Mucosa of stomach (tissue), 1 donor: ENCODE data around the gene PPIL4.

Experiments used
- H3K27me3 ChIP-seq: one replicate; pipeline ENCODE4 v1.7.0; 2013; ENCODE audit warnings: mild to moderate bottlenecking, low read length; ENCODE audit not compliant: control insufficient read depth, insufficient read depth
- H3K36me3 ChIP-seq: one replicate; pipeline ENCODE4 v1.7.0; 2013; ENCODE audit warnings: low read length; ENCODE audit not compliant: control insufficient read depth, insufficient read depth
- H3K4me1 ChIP-seq: one replicate; pipeline ENCODE4 v1.7.0; 2013; ENCODE audit warnings: mild to moderate bottlenecking, low read length; ENCODE audit not compliant: control insufficient read depth, insufficient read depth
- H3K4me3 ChIP-seq: one replicate; pipeline ENCODE4 v1.7.0; 2013; ENCODE audit warnings: low read length
- H3K9ac ChIP-seq: one replicate; pipeline ENCODE4 v1.7.0; 2013; ENCODE audit warnings: mild to moderate bottlenecking, low read length, moderate library complexity
- H3K9me3 ChIP-seq: one replicate; pipeline ENCODE4 v1.7.0; 2013; ENCODE audit warnings: mild to moderate bottlenecking, low read length, moderate library complexity; ENCODE audit not compliant: control insufficient read depth
- donor health status: Pancreatic carcinoma.

The PPIL4 gene

DNA sequence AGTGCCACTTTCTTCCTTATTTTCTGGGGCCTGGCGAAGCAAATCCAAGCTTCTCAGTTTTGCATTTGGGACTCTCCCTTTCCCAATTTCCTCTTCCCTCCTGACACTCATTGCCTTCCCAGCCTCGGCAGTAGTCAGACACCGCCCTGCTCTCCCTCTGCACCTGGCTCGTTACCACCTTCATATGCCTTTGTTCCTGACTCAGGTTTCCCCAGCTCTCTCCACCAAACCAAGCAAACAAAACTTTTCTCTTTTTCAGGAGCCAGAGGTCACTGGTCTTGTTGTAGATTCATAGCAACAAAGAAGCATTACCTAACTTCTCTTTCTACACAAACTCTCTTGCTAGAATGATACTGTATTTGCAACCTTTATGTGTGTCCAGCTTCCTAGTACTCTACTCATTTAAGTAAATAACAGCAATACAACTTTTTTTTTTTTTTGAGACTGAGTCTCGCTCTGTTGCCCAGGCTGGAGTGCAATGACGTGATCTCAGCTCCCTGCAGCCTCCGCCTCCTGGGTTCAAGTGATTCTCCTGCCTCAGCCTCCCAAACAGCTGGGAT lies 52.0 kb downstream of the PPIL4 start:
- no peaks in the 10 kb centered on the region for H3K9me3 ChIP-seq
- no peak overlapping the region for H3K4me3 ChIP-seq
- no peaks in the 10 kb centered on the region for H3K27me3 ChIP-seq
- peaks cover 15% of the 10 kb centered on the region for H3K4me1 ChIP-seq
- no peak overlapping the region for H3K9ac ChIP-seq
- no peaks in the 10 kb centered on the region for H3K36me3 ChIP-seq

GRCh38 chr6:149492798-149493343 lies 53.0 kb downstream of the PPIL4 start:
- no peak overlapping the region for H3K9ac ChIP-seq
- no peaks in the 10 kb centered on the region for H3K36me3 ChIP-seq
- H3K27me3 ChIP-seq, result no peaks in the 10 kb centered on the region
- peaks cover 13% of the 10 kb centered on the region for H3K4me1 ChIP-seq
- no peak overlapping the region for H3K4me3 ChIP-seq
- H3K9me3 ChIP-seq, result no peaks in the 10 kb centered on the region

- peaks cover 25% of the 10 kb centered on the region for H3K4me1 ChIP-seq
- H3K9ac ChIP-seq, result no peak overlapping the region
- H3K9me3 ChIP-seq, result no peaks in the 10 kb centered on the region
- H3K4me3 ChIP-seq, result no peak overlapping the region
- H3K27me3 ChIP-seq, result no peaks in the 10 kb centered on the region
- H3K36me3 ChIP-seq, result no peaks in the 10 kb centered on the region
These were observed 55.9 kb downstream of the PPIL4 start for GRCh38 chr6:149489967-149490366.

- no peaks in the 10 kb centered on the region for H3K27me3 ChIP-seq
- peaks cover 35% of the 10 kb centered on the region for H3K4me1 ChIP-seq
- no peaks in the 10 kb centered on the region for H3K36me3 ChIP-seq
- H3K4me3 ChIP-seq, result no peak overlapping the region
- no peaks in the 10 kb centered on the region for H3K9me3 ChIP-seq
- H3K9ac ChIP-seq, result no peak overlapping the region
These were observed 57.0 kb downstream of the PPIL4 start for GRCh38 chr6:149488815-149489214.

GRCh38 chr6:149487316-149487715 lies 58.5 kb downstream of the PPIL4 start:
- peaks cover 41% of the 10 kb centered on the region for H3K4me1 ChIP-seq
- H3K9me3 ChIP-seq, result no peaks in the 10 kb centered on the region
- no peak overlapping the region for H3K9ac ChIP-seq
- H3K4me3 ChIP-seq, result no peak overlapping the region
- no peaks in the 10 kb centered on the region for H3K27me3 ChIP-seq
- H3K36me3 ChIP-seq, result no peaks in the 10 kb centered on the region

GRCh38 chr6:149484733-149485700 lies 60.8 kb downstream of the PPIL4 start, which contains the start of gene ZC3H12D:
Gene ZC3H12D, minus strand, starts transcription at chr6:149485014. Its CDS starts 10,471 bp downstream, at chr6:149474543.
- Histone ChIP-seq H3K36me3 (no peaks in the 10 kb centered on the region), H3K4me1 (peaks cover 42% of the 10 kb centered on the region), H3K9ac (peak within 1 kb of the TSS; percentile 49), H3K27me3 (no peaks in the 10 kb centered on the region), H3K9me3 (no peaks in the 10 kb centered on the region), H3K4me3 (peak within 1 kb of the TSS; percentile 20)

- H3K4me3 ChIP-seq, result peak overlapping the region; percentile 20
- peak overlapping the region; percentile 49 for H3K9ac ChIP-seq
- H3K4me1 ChIP-seq, result peaks cover 42% of the 10 kb centered on the region
These were observed 61.8 kb downstream of the PPIL4 start for GRCh38 chr6:149483849-149484655.

GRCh38 chr6:149483334-149483725 lies 62.5 kb downstream of the PPIL4 start:
- no peaks in the 10 kb centered on the region for H3K36me3 ChIP-seq
- peaks cover 37% of the 10 kb centered on the region for H3K4me1 ChIP-seq
- no peak overlapping the region for H3K9ac ChIP-seq
- no peaks in the 10 kb centered on the region for H3K27me3 ChIP-seq
- no peak overlapping the region for H3K4me3 ChIP-seq
- H3K9me3 ChIP-seq, result no peaks in the 10 kb centered on the region

More at GRCh38 chr6:149483849-149484655, 61.8 kb downstream of the PPIL4 start:
- H3K36me3 ChIP-seq, result no peaks in the 10 kb centered on the region
- no peaks in the 10 kb centered on the region for H3K9me3 ChIP-seq
- H3K27me3 ChIP-seq, result no peaks in the 10 kb centered on the region

DNA sequence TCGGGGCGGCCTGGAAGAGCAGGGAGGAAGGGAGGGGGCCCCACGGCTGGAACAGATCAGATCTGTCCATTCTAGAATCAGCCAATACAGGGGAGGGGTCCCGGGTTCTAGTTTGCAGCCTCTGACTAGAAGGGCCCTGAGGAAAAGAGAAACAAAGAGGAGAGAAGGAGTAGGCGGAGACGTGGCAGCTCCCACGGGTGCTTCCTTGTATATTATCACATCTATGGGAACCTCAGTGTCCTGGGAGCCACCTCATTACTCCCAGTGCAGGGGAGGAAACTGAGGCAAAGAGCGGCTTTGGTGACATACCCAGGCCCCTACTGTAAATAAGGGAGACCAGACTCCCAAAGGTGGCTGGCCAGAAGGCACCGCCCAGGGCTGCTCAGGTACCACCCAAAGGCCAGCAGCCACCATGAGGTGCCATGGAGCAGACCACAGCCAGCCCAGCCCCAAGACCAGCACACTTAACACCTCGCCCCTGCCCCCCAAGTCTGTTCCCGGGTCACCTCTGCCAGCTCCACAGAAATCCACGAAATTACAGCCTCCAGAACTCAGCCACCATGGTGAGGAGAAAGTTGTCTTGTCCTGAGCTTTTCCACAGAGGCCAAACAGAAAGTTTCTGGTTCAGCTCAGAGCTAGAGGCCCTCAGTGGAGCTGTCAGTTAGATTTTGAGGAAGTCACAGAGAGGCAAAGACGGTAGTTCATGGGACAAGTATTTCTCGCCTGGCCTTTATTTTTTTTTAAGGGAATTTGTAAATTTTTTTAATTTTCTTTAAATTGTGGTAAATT lies 63.1 kb downstream of the PPIL4 start:
- H3K9ac ChIP-seq, result peak overlapping the region; percentile 46
- H3K4me3 ChIP-seq, result no peak overlapping the region
- H3K36me3 ChIP-seq, result no peaks in the 10 kb centered on the region
- H3K9me3 ChIP-seq, result no peaks in the 10 kb centered on the region
- H3K27me3 ChIP-seq, result no peaks in the 10 kb centered on the region
- peaks cover 37% of the 10 kb centered on the region for H3K4me1 ChIP-seq

GRCh38 chr6:149480502-149481280 lies 65.2 kb downstream of the PPIL4 start:
- no peaks in the 10 kb centered on the region for H3K36me3 ChIP-seq
- H3K9ac ChIP-seq, result no peak overlapping the region
- no peak overlapping the region for H3K4me3 ChIP-seq
- H3K9me3 ChIP-seq, result no peaks in the 10 kb centered on the region
- H3K4me1 ChIP-seq, result peaks cover 32% of the 10 kb centered on the region
- no peaks in the 10 kb centered on the region for H3K27me3 ChIP-seq
